PC-3 (cell line): ENCODE measurements around the gene MDGA2. TPM values are rescaled to one million over a fixed set of nuclear protein-coding genes. Genes with fewer than 3 reads are reported as not detected.
A peak's percentile ranks its signal among the peaks of the same experiment; 100 is the strongest.

ENCODE experiments used
- ATAC-seq: fragments of 200-7000 bp; cut with Tn5 transposase; 2 replicates; pipeline ENCODE4 v1.9.1; 2020; ENCODE audit warnings: mild to moderate bottlenecking, moderate library complexity
- Bru-seq: library from RNA; stranded (reverse); fragments of 400-500 nt; gene quantifications from one replicate; lab custom pipeline; 2021; lab: Mats Ljungman, UMichigan
- BruChase-seq, 2 experiments: library from RNA; stranded (reverse); fragments of 400-500 nt; gene quantifications; one replicate each; lab custom pipeline; 2021; lab: Mats Ljungman, UMichigan
- BruUV-seq: library from RNA; stranded (reverse); fragments of 400-500 nt; replicated peaks from 2 replicates; lab custom pipeline; 2021; lab: Mats Ljungman, UMichigan
- CTCF ChIA-PET: fragments of 300-600 bp; sonication (Branson Sonifier 250); formaldehyde crosslinking; loops from one replicate; lab custom pipeline; 2022; ENCODE audit warnings: antibody characterized with exemption; lab: Charles Lee
- POLR2A ChIA-PET: fragments of 300-600 bp; sonication (Branson Sonifier 250); formaldehyde crosslinking; loops from one replicate; lab custom pipeline; 2022; ENCODE audit warnings: antibody characterized with exemption; ENCODE audit not compliant: unreplicated experiment; lab: Charles Lee
- DNase-seq: peaks from one replicate; pipeline ENCODE4 v3.0.0-alpha.2; 2015
- H2AFZ ChIP-seq: fragments of 300-600 bp; sonication (generic); 2 replicates; pipeline ENCODE4 v1.6.0; 2016; ENCODE audit warnings: antibody characterized with exemption, low read length
- H3F3A ChIP-seq: fragments of 300-600 bp; sonication (generic); one replicate; pipeline ENCODE4 v1.6.0; 2017; ENCODE audit warnings: antibody characterized with exemption, low read length, control low read depth, mild to moderate bottlenecking; ENCODE audit not compliant: unreplicated experiment
- H3K27ac ChIP-seq: fragments of 300-600 bp; sonication (generic); 2 replicates; pipeline ENCODE4 v1.5.1; 2016; ENCODE audit warnings: mild to moderate bottlenecking, low read length
- H3K27me3 ChIP-seq: fragments of 300-600 bp; sonication (generic); 2 replicates; pipeline ENCODE4 v1.6.1; 2016; ENCODE audit warnings: low read length, mixed read lengths
- H3K36me3 ChIP-seq: fragments of 300-600 bp; sonication (generic); 2 replicates; pipeline ENCODE4 v1.6.1; 2016; ENCODE audit warnings: low read depth, mixed run types, low read length, mixed read lengths
- H3K4me1 ChIP-seq: fragments of 300-600 bp; sonication (generic); 2 replicates; pipeline ENCODE4 v1.5.1; 2016; ENCODE audit warnings: low read length; ENCODE audit not compliant: insufficient read depth
- H3K4me2 ChIP-seq: fragments of 300-600 bp; sonication (generic); 2 replicates; pipeline ENCODE4 v1.6.0; 2016; ENCODE audit warnings: low read length
- H3K4me3 ChIP-seq: fragments of 300-600 bp; sonication (generic); 2 replicates; pipeline ENCODE4 v1.5.1; 2016; ENCODE audit warnings: mild to moderate bottlenecking, low read length, mixed read lengths
- H3K79me2 ChIP-seq: fragments of 300-600 bp; sonication (generic); 2 replicates; pipeline ENCODE4 v1.6.1; 2017; ENCODE audit warnings: low read length, mixed read lengths
- H3K9ac ChIP-seq: fragments of 300-600 bp; sonication (generic); 2 replicates; pipeline ENCODE4 v1.6.0; 2016; ENCODE audit warnings: mild to moderate bottlenecking, low read length
- H3K9me2 ChIP-seq: fragments of 300-600 bp; sonication (generic); replicated peaks from 2 replicates; pipeline ENCODE4 v1.6.1; 2016; ENCODE audit warnings: mixed run types, low read length, mixed read lengths
- H3K9me3 ChIP-seq: fragments of 300-600 bp; sonication (generic); 2 replicates; pipeline ENCODE4 v1.6.1; 2016; ENCODE audit warnings: low read length, mixed read lengths
- H4K20me1 ChIP-seq: fragments of 300-600 bp; sonication (generic); 2 replicates; pipeline ENCODE4 v1.6.1; 2016; ENCODE audit warnings: low read length, mixed read lengths
- CTCF ChIP-seq: fragments of 300-600 bp; sonication (generic); conservative IDR thresholded peaks from 2 replicates; pipeline ENCODE4 v1.5.1; 2017; ENCODE audit warnings: antibody characterized with exemption, low read depth, mild to moderate bottlenecking, low read length
- EZH2 ChIP-seq: fragments of 300-600 bp; sonication (generic); IDR thresholded peaks from one replicate; pipeline ENCODE4 v1.6.1; 2017; ENCODE audit warnings: antibody characterized with exemption, mild to moderate bottlenecking, low read length; ENCODE audit not compliant: unreplicated experiment
- EZH2phosphoT487 ChIP-seq: fragments of 300-600 bp; sonication (generic); IDR thresholded peaks from 2 replicates; pipeline ENCODE4 v1.6.1; 2018; ENCODE audit warnings: mild to moderate bottlenecking, antibody characterized with exemption, low read length, borderline replicate concordance
- intact Hi-C: fragments of 100-400 bp; cut with micrococcal nuclease; formaldehyde crosslinking; loops from 2 replicates; pipeline ENCODE4 v1.9.0; 2023
- long read RNA-seq: library from polyadenylated mRNA; unstranded; transcript quantifications from one replicate; pipeline ENCODE4 v2.0.0, GENCODE V29; 2021; ENCODE audit not compliant: unreplicated experiment
- total RNA-seq: library from RNA; depleted of rRNA; stranded (reverse); fragments of >200 nt; gene quantifications from 2 replicates; pipeline ENCODE4 v1.2.3, GENCODE V29; 2014; rRNA removed

The MDGA2 gene
- 0.04 and 0.17 TPM in 2 replicates for total RNA-seq
- percentile 6 among the genes with signal in this experiment for Bru-seq, nascent RNA
- BruChase-seq, experiment 1, labeled RNA remaining after a 6-hour chase, result percentile 16 among the genes with signal in this experiment
- BruChase-seq, experiment 2, labeled RNA remaining after a 2-hour chase, result percentile 20 among the genes with signal in this experiment
- long read RNA-seq, result 0 reads

DNA sequence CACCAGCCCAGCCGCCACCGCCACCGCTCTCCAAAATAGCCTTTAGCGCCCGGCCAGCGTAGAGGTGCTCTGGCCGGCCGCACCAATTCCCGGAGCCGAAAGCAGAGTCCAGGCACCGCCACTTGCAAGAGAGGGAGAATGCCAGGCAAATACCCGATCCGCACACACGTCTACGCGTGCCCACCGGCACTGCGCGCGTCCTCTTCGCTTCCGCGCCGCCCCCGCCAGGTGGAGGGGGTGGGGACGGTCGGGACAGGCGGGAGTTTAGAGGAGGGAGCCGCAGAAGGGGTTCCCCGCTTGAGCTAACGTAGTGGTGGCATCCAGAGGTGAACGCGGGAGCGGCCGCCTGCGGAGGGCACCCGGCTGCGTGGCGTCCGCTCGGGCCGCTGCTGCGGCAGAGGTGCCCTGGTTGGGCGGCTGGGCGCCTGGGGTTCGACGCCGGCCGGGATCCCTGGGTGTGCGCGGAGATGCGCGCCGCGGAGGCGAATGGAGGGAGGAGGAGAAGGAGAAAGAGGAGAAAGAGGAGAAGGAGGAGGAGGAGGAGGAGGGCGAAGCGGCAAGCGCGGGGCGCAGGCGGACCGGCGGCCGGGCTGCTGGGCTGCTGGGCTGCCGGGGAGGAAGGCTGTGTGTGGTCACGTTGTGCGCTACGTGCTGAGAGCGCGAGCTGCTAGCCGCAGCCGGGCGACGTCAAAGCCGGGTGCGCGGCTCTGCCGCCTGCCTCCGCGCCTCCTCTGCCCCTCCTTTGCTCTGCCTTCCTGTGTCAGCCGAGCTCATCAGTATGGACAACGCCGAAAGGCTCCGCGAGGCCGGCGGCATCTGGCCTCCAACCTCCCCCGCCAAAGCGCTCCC, at the start of gene MDGA2:
Gene MDGA2 (minus strand): TSS at position 140 of the 849 bp plus-strand sequence.
- H3K9me2 ChIP-seq, result no peaks in the 10 kb centered on the region
- H3K4me1 ChIP-seq, result no peaks in the 10 kb centered on the region
- TF ChIP-seq EZH2 (no peak), CTCF (no peak), EZH2phosphoT487 (no peak)
- no peak for ATAC-seq
- no peaks in the 10 kb centered on the region for H4K20me1 ChIP-seq
- no peaks in the 10 kb centered on the region for H3F3A ChIP-seq
- H3K79me2 ChIP-seq, result no peaks in the 10 kb centered on the region
- H3K9ac ChIP-seq, result no peak within 1 kb of the TSS
- no peaks in the 10 kb centered on the region for H3K9me3 ChIP-seq
- peaks cover 26% of the 10 kb centered on the region for H3K27me3 ChIP-seq
- no peaks in the 10 kb centered on the region for H3K36me3 ChIP-seq
- H3K4me3 ChIP-seq, result no peak within 1 kb of the TSS
- no peak within 1 kb of the TSS for H2AFZ ChIP-seq
- POLR2A ChIA-PET, result no interaction called here
- DNase-seq, result no peak
- H3K27ac ChIP-seq, result no peak within 1 kb of the TSS
- BruUV-seq, result no TSS peak
- CTCF ChIA-PET, result no interaction called here
- H3K4me2 ChIP-seq, result no peak within 1 kb of the TSS
- intact Hi-C loops, result loop anchor here (5.0 to 10.0 kb wide), 2 partner anchors 239 to 1497 kb away; no protein-coding TSS in a partner anchor

GRCh38 chr14:47722929-47723693, 47.7 kb upstream of the MDGA2 start:
- intact Hi-C loops, result loop anchor here (5.0 kb wide), 1 partner anchor 166 kb away; no protein-coding TSS in a partner anchor
- Histone ChIP-seq H3K4me2 (no peak overlapping the region), H3K36me3 (no peaks in the 10 kb centered on the region), H3K27ac (no peak overlapping the region), H3K4me1 (no peaks in the 10 kb centered on the region), H2AFZ (no peak overlapping the region), H3K9me3 (no peaks in the 10 kb centered on the region), H3K4me3 (no peak overlapping the region), H3K9me2 (no peaks in the 10 kb centered on the region), H3K9ac (no peak overlapping the region), H3K79me2 (no peaks in the 10 kb centered on the region), H3F3A (no peaks in the 10 kb centered on the region), H4K20me1 (no peaks in the 10 kb centered on the region), H3K27me3 (no peaks in the 10 kb centered on the region)
- TF ChIP-seq EZH2phosphoT487 (no peak), EZH2 (no peak), CTCF (no peak)
- no TSS peak for BruUV-seq
- ChIA-PET CTCF (no interaction called here), POLR2A (no interaction called here)
- ATAC-seq (no peak), DNase-seq (no peak)
